DMS53 treated with DMSO at 0.1 percent for 48 hours (cell line): ENCODE results near the gene SH2D6.
"Not testable (repeated sequence)": the region's sequence is repeated elsewhere in the genome, so short reads cannot be mapped to it uniquely, and the experiment has no call there.

ENCODE experiments used
- DNase-seq: peaks from one replicate; lab custom pipeline; 2025; ENCODE audit not compliant: unreplicated experiment; lab: John Stamatoyannopoulos, UW

Gene SH2D6

GRCh38 chr2:85398426-85399182 is 19.9 kb upstream of the SH2D6 start:
- no peak for DNase-seq

GRCh38 chr2:85399183-85399455 is 19.4 kb upstream of the SH2D6 start:
- DNase-seq, result no peak

- peak; percentile 10 for DNase-seq
Measured at GRCh38 chr2:85400023-85400422, 18.5 kb upstream of the SH2D6 start.

- no peak for DNase-seq
Measured at GRCh38 chr2:85400541-85401463, 17.7 kb upstream of the SH2D6 start.

GRCh38 chr2:85401464-85401805 is 17.1 kb upstream of the SH2D6 start:
- no peak for DNase-seq

- no peak for DNase-seq
Measured at GRCh38 chr2:85401844-85402243, 16.7 kb upstream of the SH2D6 start.

GRCh38 chr2:85405201-85406059 is 13.1 kb upstream of the SH2D6 start:
- DNase-seq, result no peak

- DNase-seq, result no peak
Measured at GRCh38 chr2:85409845-85410583, 8.5 kb upstream of the SH2D6 start, which contains the start of gene CAPG. CAPG (minus strand) TSS chr2:85410366; CDS start chr2:85402145, 8,221 bp downstream.

GRCh38 chr2:85410584-85411404 is 7.7 kb upstream of the SH2D6 start:
- no peak for DNase-seq

- no peak for DNase-seq
Measured at GRCh38 chr2:85411405-85411748, 7.1 kb upstream of the SH2D6 start.

- no peak for DNase-seq
Measured at GRCh38 chr2:85413592-85414420, 4.7 kb upstream of the SH2D6 start.

- not testable (repeated sequence) for DNase-seq
Measured at GRCh38 chr2:85414421-85414759, 4.1 kb upstream of the SH2D6 start.

GRCh38 chr2:85414761-85415553 is 3.6 kb upstream of the SH2D6 start:
- DNase-seq, result no peak

- DNase-seq, result no peak
Measured at GRCh38 chr2:85415980-85416650, 2.4 kb upstream of the SH2D6 start.

GRCh38 chr2:85419009-85419675 is 628 bp downstream of the SH2D6 start:
- no peak for DNase-seq

- peak; percentile 93 for DNase-seq
Measured at GRCh38 chr2:85420536-85421259, 2.2 kb downstream of the SH2D6 start.
